NCI-H2196 treated with DMSO at 0.1 percent for 48 hours (cell line): ENCODE data around the gene CC2D1A.

Experiments used
- DNase-seq: peaks from one replicate; lab custom pipeline; 2025; ENCODE audit not compliant: unreplicated experiment; lab: John Stamatoyannopoulos, UW

CC2D1A gene

GRCh38 chr19:13978351-13979243 lies 72.6 kb downstream of the CC2D1A start:
- no peak for DNase-seq

- DNase-seq, result no peak
Measured at GRCh38 chr19:13979244-13979615, 73.2 kb downstream of the CC2D1A start.

DNA sequence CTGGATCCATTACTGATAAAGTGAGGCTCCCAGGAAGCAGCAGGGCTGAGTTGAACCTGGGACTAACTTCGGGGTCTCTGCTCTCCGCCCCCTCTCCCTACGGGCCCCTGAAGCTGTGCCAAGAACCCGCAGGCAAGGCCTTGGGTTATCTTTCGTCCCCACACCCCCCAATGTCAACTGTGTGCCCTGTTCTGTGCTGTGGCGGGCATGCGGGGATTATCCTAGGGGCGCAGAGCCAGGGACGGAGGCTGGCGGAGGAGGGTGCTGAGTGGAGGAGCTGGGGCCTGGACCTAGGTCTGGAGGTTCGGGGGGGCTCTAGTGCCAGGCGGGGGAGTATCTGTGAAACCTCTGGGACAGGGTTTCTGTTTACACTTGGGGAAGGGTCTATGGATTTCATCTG lies 73.7 kb downstream of the CC2D1A start:
- no peak for DNase-seq

GRCh38 chr19:13980340-13980739 lies 74.3 kb downstream of the CC2D1A start:
- DNase-seq, result no peak
